HCT116 (cell line): ENCODE measurements around the gene DUSP6. TPM values are rescaled to one million over a fixed set of nuclear protein-coding genes. Genes with fewer than 3 reads are reported as not detected.

Experiments used
- ATAC-seq: fragments of 200-7000 bp; cut with Tn5 transposase; 2 replicates; pipeline ENCODE4 v1.9.1; 2020; ENCODE audit warnings: mild to moderate bottlenecking, moderate library complexity
- BruUV-seq: library from RNA; stranded (reverse); fragments of 400-500 nt; replicated peaks from 2 replicates; lab custom pipeline; 2021; lab: Mats Ljungman, UMichigan
- CTCF ChIA-PET: fragments of 300-600 bp; sonication (Branson Sonifier 250); formaldehyde crosslinking; loops from one replicate; lab custom pipeline; 2021; ENCODE audit warnings: antibody characterized with exemption; lab: Charles Lee
- POLR2A ChIA-PET: fragments of 300-600, 350-600 bp; sonication (Branson Sonifier 250); formaldehyde crosslinking; loops from one replicate; lab custom pipeline; 2021; ENCODE audit warnings: antibody characterized with exemption; lab: Charles Lee
- RAD21 ChIA-PET, 2 experiments: fragments of 300-600 bp; sonication (Branson Sonifier 250); formaldehyde crosslinking; loops; one replicate each; lab custom pipeline; 2023; ENCODE audit warnings: low total read pairs in 2 of 2; ENCODE audit not compliant: uncharacterized antibody in 2 of 2, unreplicated experiment in 2 of 2, low non-redundant PET in 1 of 2; lab: Charles Lee
- DNase-seq: peaks from one replicate; pipeline ENCODE4 v3.0.0-alpha.2; 2010; ENCODE audit warnings: low read depth, low spot score
- H2AFZ ChIP-seq: fragments of 200-600 bp; shearing (Covaris generic), sonication (generic); 2 replicates; pipeline ENCODE4 v1.6.1; 2017; ENCODE audit warnings: low read depth, mixed run types, mixed read lengths, antibody characterized with exemption, low read length; ENCODE audit not compliant: poor library complexity, severe bottlenecking
- H3K27ac ChIP-seq: 2 replicates; pipeline ENCODE4 v1.5.1; 2012; ENCODE audit warnings: low read depth, low read length
- H3K27me3 ChIP-seq: fragments of 200-600 bp; sonication (generic); 2 replicates; pipeline ENCODE4 v1.6.1; 2016; ENCODE audit warnings: mixed run types, low read length, mixed read lengths; ENCODE audit not compliant: insufficient read depth
- H3K36me3 ChIP-seq, 2 experiments: fragments of 200-500 bp in 1 of 2; fragments of 200-600 bp in 1 of 2; sonication (Bioruptor generic) in 1 of 2; sonication (generic) in 1 of 2; 2 replicates each; pipeline versions ENCODE4 v1.5.1 to v1.6.1; 2014 to 2016; ENCODE audit warnings: low read length in 2 of 2, inconsistent platforms in 1 of 2, mixed read lengths in 1 of 2, mixed run types in 1 of 2; ENCODE audit not compliant: insufficient read depth in 2 of 2, control insufficient read depth in 1 of 2
- H3K4me1 ChIP-seq, 2 experiments: fragments of 200-600 bp in 1 of 2; sonication (generic) in 1 of 2; 2 replicates each; pipeline versions ENCODE4 v1.5.1 to v1.6.1; 2012 to 2017; ENCODE audit warnings: low read length in 2 of 2, inconsistent platforms in 1 of 2, mild to moderate bottlenecking in 1 of 2, mixed read lengths in 1 of 2, mixed run types in 1 of 2, moderate library complexity in 1 of 2; ENCODE audit not compliant: insufficient read depth in 2 of 2, control insufficient read depth in 1 of 2
- H3K4me2 ChIP-seq: fragments of 200-600 bp; sonication (generic); 2 replicates; pipeline ENCODE4 v1.6.1; 2017; ENCODE audit warnings: mixed run types, low read length, mixed read lengths
- H3K4me3 ChIP-seq, 2 experiments: fragments of 200-600 bp in 1 of 2; sonication (generic) in 1 of 2; replicated peaks in 1 of 2; 2 replicates each; pipeline ENCODE4 v1.5.1; 2011 to 2016; ENCODE audit warnings: low read length in 2 of 2, control low read depth in 1 of 2, low read depth in 1 of 2, mild to moderate bottlenecking in 1 of 2, mixed read lengths in 1 of 2, mixed run types in 1 of 2
- H3K79me2 ChIP-seq: fragments of 200-600 bp; sonication (generic); 2 replicates; pipeline ENCODE4 v1.6.1; 2017; ENCODE audit warnings: mild to moderate bottlenecking, mixed run types, low read length, moderate library complexity, mixed read lengths; ENCODE audit not compliant: insufficient read depth
- H3K9ac ChIP-seq: fragments of 200-600 bp; sonication (generic); 2 replicates; pipeline ENCODE4 v1.6.1; 2016; ENCODE audit warnings: low read length, mixed read lengths
- H3K9me2 ChIP-seq: fragments of 200-600 bp; sonication (generic), shearing (Covaris generic); 2 replicates; pipeline ENCODE4 v1.6.1; 2017; ENCODE audit warnings: mixed run types, mild to moderate bottlenecking, moderate library complexity; ENCODE audit not compliant: insufficient read depth
- H3K9me3 ChIP-seq, 2 experiments: fragments of 200-500 bp in 1 of 2; fragments of 200-600 bp in 1 of 2; sonication (Bioruptor generic) in 1 of 2; sonication (generic) in 1 of 2; 2 replicates each; pipeline ENCODE4 v1.6.1; 2014 to 2017; ENCODE audit warnings: low read length in 2 of 2, mixed read lengths in 2 of 2, inconsistent platforms in 1 of 2, low read depth in 1 of 2, mild to moderate bottlenecking in 1 of 2, mixed run types in 1 of 2, moderate library complexity in 1 of 2; ENCODE audit not compliant: control insufficient read depth in 1 of 2, insufficient read depth in 1 of 2
- H4K20me1 ChIP-seq: fragments of 200-600 bp; sonication (generic), shearing (Covaris generic); 2 replicates; pipeline ENCODE4 v1.6.1; 2017; ENCODE audit warnings: mixed run types, mild to moderate bottlenecking, moderate library complexity; ENCODE audit not compliant: insufficient read depth
- CEBPB ChIP-seq: IDR thresholded peaks from 2 replicates; pipeline ENCODE4 v1.6.1; 2012; ENCODE audit warnings: low read depth
- CTCF ChIP-seq, 3 experiments: fragments of 200-600 bp in 1 of 3; sonication (generic) in 1 of 3; IDR thresholded peaks in 2 of 3; conservative IDR thresholded peaks in 1 of 3; 2 replicates each; pipeline ENCODE4 v1.5.1; 2012 to 2017; ENCODE audit warnings: low read depth in 2 of 3, low read length in 2 of 3, antibody characterized with exemption in 1 of 3, borderline replicate concordance in 1 of 3, control low read depth in 1 of 3, mild to moderate bottlenecking in 1 of 3, mixed read lengths in 1 of 3, mixed run types in 1 of 3, moderate library complexity in 1 of 3; ENCODE audit not compliant: insufficient read depth in 1 of 3
- EGR1 ChIP-seq: IDR thresholded peaks from 2 replicates; pipeline ENCODE4 v1.6.1; 2012; ENCODE audit warnings: low read depth
- EZH2 ChIP-seq: fragments of 200-600 bp; sonication (generic); IDR thresholded peaks from 2 replicates; pipeline ENCODE4 v1.6.1; 2017; ENCODE audit warnings: antibody characterized with exemption, mixed run types
- FOSL1 ChIP-seq: IDR thresholded peaks from 2 replicates; pipeline ENCODE4 v1.6.1; 2012; ENCODE audit warnings: low read depth
- SP1 ChIP-seq: IDR thresholded peaks from 2 replicates; pipeline ENCODE4 v1.6.1; 2012; ENCODE audit warnings: low read depth
- SRF ChIP-seq: IDR thresholded peaks from 2 replicates; pipeline ENCODE4 v1.6.1; 2012; ENCODE audit warnings: low read depth
- TCF7L2 ChIP-seq: IDR thresholded peaks from 2 replicates; pipeline ENCODE4 v1.7.0; 2011; ENCODE audit warnings: borderline replicate concordance, inconsistent platforms; ENCODE audit not compliant: insufficient read depth, insufficient read length; ENCODE audit errors: extremely low read depth
- ZFX ChIP-seq: fragments of 450-650 bp; IDR thresholded peaks from 2 replicates; pipeline ENCODE4 v1.6.1; 2017
- ZNF274 ChIP-seq: fragments of 200-500 bp; sonication (Bioruptor generic); IDR thresholded peaks from 2 replicates; pipeline ENCODE4 v1.6.1; 2014; ENCODE audit warnings: mild to moderate bottlenecking, low read depth, low read length, inconsistent platforms
- intact Hi-C: fragments of 100-400 bp; cut with micrococcal nuclease; formaldehyde crosslinking; loops from 2 replicates; pipeline ENCODE4 v1.10.0; 2022
- total RNA-seq: library from RNA; stranded (reverse); gene quantifications from one replicate; pipeline ENCODE4 v1.2.1, GENCODE V29; 2021; ENCODE audit not compliant: unreplicated experiment
- TF ChIP-seq, protein P1 (sequence below): IDR thresholded peaks from 2 replicates; pipeline ENCODE4 v1.6.1; 2012
- TF ChIP-seq, protein P2 (sequence below): IDR thresholded peaks from 2 replicates; pipeline ENCODE4 v1.6.1; 2012

The DUSP6 gene
- total RNA-seq, 1 experiment from 2014 or later, result 219 TPM

DNA sequence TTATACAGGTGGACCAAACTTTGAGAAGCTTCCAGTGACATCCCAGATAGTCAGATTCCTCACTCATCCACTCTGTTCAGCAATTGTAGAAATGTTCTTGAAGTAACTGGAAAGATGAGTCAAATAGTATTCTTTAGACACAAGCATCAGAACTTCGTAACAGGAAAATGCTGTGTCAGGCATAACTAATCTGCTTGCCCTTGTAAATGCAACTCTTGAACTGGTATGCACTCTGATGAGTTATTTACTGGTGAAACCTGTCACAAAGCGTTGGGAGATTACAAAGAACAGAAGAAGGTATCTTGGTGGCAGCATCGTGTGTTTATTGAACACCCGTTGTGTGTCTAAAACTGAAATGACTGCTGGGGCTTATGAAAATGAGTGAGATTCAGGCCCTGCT lies 10.8 kb upstream of the DUSP6 start (continued):
- no peak for TF ChIP-seq ZFX
- no peak for TF ChIP-seq EGR1

- H3K9ac ChIP-seq, result no peak overlapping the region
- DNase-seq, result no peak
- BruUV-seq, result no TSS peak
- H3K36me3 ChIP-seq, result no peaks in the 10 kb centered on the region
- no peaks in the 10 kb centered on the region for H3K9me2 ChIP-seq
- H2AFZ ChIP-seq, result no peak overlapping the region
- intact Hi-C loops, result no loop called here
- no peak overlapping the region for H3K27ac ChIP-seq
- H3K4me2 ChIP-seq, result no peak overlapping the region
- TF ChIP-seq CTCF (IDR thresholded peaks at IDR 0.05 in 2 of 3, conservative IDR thresholded peaks at IDR 0.05 in 1 of 3; ENCODE audit: borderline replicate concordance in 1 of 3, insufficient read depth in 1 of 3, low read depth in 2 of 3, low read length in 2 of 3) (no peak), SP1 (no peak), SRF (no peak), TCF7L2 (no peak), EZH2 (no peak), FOSL1 (no peak), ZNF274 (no peak), EGR1 (no peak), ZFX (no peak), CEBPB (no peak)
- TF ChIP-seq, protein P1, sequence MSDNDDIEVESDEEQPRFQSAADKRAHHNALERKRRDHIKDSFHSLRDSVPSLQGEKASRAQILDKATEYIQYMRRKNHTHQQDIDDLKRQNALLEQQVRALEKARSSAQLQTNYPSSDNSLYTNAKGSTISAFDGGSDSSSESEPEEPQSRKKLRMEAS, result no peak
- TF ChIP-seq, protein P2, sequence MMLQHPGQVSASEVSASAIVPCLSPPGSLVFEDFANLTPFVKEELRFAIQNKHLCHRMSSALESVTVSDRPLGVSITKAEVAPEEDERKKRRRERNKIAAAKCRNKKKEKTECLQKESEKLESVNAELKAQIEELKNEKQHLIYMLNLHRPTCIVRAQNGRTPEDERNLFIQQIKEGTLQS, result no peak
- ATAC-seq, result no peak
- no peak overlapping the region for H3K4me3 ChIP-seq
- peaks cover 11 to 21% of the 10 kb centered on the region in 2 experiments for H3K4me1 ChIP-seq
- ChIA-PET RAD21 (no interaction called here), CTCF (no interaction called here), POLR2A (no interaction called here)
- peaks cover 6% of the 10 kb centered on the region; the same call in 1 of the 2 replicates for H3K79me2 ChIP-seq
- no peaks in the 10 kb centered on the region for H3K9me3 ChIP-seq
- H4K20me1 ChIP-seq, result no peaks in the 10 kb centered on the region
- no peaks in the 10 kb centered on the region for H3K27me3 ChIP-seq
Observed at GRCh38 chr12:89359615-89360014, 7.3 kb upstream of the DUSP6 start.
